ENCODE results near the gene C3orf62. TPM values are rescaled to one million over a fixed set of nuclear protein-coding genes. Genes with fewer than 3 reads are reported as not detected.

The C3orf62 gene
- total and polyA plus RNA-seq, 2 donors (not counting 1 experiment from before 2014, with no cell fraction given) = 6.8 to 7.8 TPM

GRCh38 chr3:49266410-49267095 is 10.5 kb downstream of the C3orf62 start:
- ChIA-PET POLR2A (no interaction called here), CTCF (no interaction called here)
- no peak overlapping the region for H3K4me3 Mint-ChIP-seq
- Histone ChIP-seq H3K36me3 (replicated peaks in 1 of 2; ENCODE audit: control extremely low read depth in 1 of 2, control insufficient read depth in 1 of 2, extremely low read depth in 1 of 2, insufficient read depth in 2 of 2, low read length in 1 of 2) (peaks cover 0 to 3% of the 10 kb centered on the region in 2 experiments), H3K27me3 (replicated peaks in 1 of 4; ENCODE audit: control extremely low read depth in 1 of 4, control insufficient read depth in 3 of 4, insufficient read depth in 4 of 4, low read length in 3 of 4) (no peaks in the 10 kb centered on the region), H3K4me2 (replicated peaks; ENCODE audit: low read depth, low read length, poor library complexity, severe bottlenecking) (no peak overlapping the region), H3K4me1 (ENCODE audit: control insufficient read depth in 2 of 2, insufficient read depth in 2 of 2, low read length in 2 of 2) (no peaks in the 10 kb centered on the region), H3K4me3 (ENCODE audit: control extremely low read depth in 1 of 5, extremely low read depth in 1 of 5, insufficient read depth in 1 of 5, low read depth in 2 of 5, low read length in 4 of 5) (no peak overlapping the region), H3K79me2 (ENCODE audit: control insufficient read depth, insufficient read depth, low read length) (no peaks in the 10 kb centered on the region), H3K9me3 (ENCODE audit: control extremely low read depth in 1 of 3, control insufficient read depth in 2 of 3, insufficient read depth in 1 of 3, low read length in 2 of 3) (no peaks in the 10 kb centered on the region), H3K9ac (ENCODE audit: low read length) (no peak overlapping the region), H2AFZ (ENCODE audit: insufficient read depth, low read depth, low read length, poor library complexity, severe bottlenecking) (no peak overlapping the region), H3K27ac (ENCODE audit: low read length in 2 of 2) (no peak overlapping the region), H4K20me1 (ENCODE audit: control insufficient read depth, insufficient read depth, low read length, poor library complexity, severe bottlenecking) (no peaks in the 10 kb centered on the region)
- intact Hi-C loops (cut with micrococcal nuclease) = no loop called here
- H3K9me3 Mint-ChIP-seq (ENCODE audit: insufficient read depth) = no peaks in the 10 kb centered on the region
- WGBS (ENCODE audit: insufficient coverage) = 99% methylated on average over 5 of the region's 5 CpGs
- H3K27me3 Mint-ChIP-seq = no peaks in the 10 kb centered on the region
- H3K27ac Mint-ChIP-seq = no peak overlapping the region
- H3K4me1 Mint-ChIP-seq = no peaks in the 10 kb centered on the region
- DNase-seq (no peak), ATAC-seq (ENCODE audit: low read depth) (no peak)
- TF ChIP-seq, protein P1, sequence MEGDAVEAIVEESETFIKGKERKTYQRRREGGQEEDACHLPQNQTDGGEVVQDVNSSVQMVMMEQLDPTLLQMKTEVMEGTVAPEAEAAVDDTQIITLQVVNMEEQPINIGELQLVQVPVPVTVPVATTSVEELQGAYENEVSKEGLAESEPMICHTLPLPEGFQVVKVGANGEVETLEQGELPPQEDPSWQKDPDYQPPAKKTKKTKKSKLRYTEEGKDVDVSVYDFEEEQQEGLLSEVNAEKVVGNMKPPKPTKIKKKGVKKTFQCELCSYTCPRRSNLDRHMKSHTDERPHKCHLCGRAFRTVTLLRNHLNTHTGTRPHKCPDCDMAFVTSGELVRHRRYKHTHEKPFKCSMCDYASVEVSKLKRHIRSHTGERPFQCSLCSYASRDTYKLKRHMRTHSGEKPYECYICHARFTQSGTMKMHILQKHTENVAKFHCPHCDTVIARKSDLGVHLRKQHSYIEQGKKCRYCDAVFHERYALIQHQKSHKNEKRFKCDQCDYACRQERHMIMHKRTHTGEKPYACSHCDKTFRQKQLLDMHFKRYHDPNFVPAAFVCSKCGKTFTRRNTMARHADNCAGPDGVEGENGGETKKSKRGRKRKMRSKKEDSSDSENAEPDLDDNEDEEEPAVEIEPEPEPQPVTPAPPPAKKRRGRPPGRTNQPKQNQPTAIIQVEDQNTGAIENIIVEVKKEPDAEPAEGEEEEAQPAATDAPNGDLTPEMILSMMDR (IDR thresholded peaks at IDR 0.05) = no peak
- TF ChIP-seq EZH2 (IDR thresholded peaks at IDR 0.05; ENCODE audit: borderline replicate concordance, insufficient read depth, low read depth, low read length, poor library complexity, severe bottlenecking) = no peak

DNA sequence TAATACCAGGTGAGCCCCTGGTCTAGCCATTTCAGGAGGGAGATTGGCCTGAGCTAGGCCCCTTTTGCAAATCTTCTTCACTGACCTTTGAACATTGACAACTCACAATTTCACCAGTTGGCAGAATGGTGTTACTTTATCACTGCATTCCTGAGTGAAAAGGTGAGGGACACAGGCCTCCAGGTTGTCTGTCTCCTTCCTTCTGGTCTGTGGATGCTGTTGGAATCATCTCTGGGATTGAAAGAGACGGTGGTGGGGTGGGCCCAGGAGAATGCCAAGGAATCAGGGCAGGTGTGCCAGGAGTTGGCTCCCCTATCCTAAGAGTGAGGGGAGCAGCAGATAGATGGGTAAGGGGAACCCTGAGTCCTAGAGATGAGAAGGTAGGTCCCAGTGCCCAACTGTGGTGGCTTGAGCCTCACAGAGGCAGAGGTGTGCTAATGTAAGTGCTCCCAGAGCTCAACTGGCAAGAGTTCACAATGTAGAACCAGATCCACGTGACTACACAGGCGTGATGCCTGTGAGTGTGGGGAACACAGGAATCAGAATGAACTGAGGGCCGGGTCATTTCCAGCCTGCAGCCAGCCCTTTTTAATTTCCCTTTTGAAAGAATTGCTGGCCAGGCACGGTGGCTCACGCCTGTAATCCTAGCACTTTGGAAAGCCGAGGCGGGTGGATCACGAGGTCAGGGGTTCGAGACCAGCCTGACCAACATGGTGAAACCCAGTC is 11.2 kb downstream of the C3orf62 start:
- Histone ChIP-seq H3K9ac (ENCODE audit: low read length) (no peak overlapping the region), H3K27me3 (replicated peaks in 1 of 4; ENCODE audit: control extremely low read depth in 1 of 4, control insufficient read depth in 3 of 4, insufficient read depth in 4 of 4, low read length in 3 of 4) (no peaks in the 10 kb centered on the region), H3K4me2 (replicated peaks; ENCODE audit: low read depth, low read length, poor library complexity, severe bottlenecking) (no peak overlapping the region), H3K4me3 (ENCODE audit: control extremely low read depth in 1 of 5, extremely low read depth in 1 of 5, insufficient read depth in 1 of 5, low read depth in 2 of 5, low read length in 4 of 5) (no peak overlapping the region), H3K27ac (ENCODE audit: low read length in 2 of 2) (no peak overlapping the region), H3K79me2 (ENCODE audit: control insufficient read depth, insufficient read depth, low read length) (no peaks in the 10 kb centered on the region), H4K20me1 (ENCODE audit: control insufficient read depth, insufficient read depth, low read length, poor library complexity, severe bottlenecking) (no peaks in the 10 kb centered on the region), H3K9me3 (ENCODE audit: control extremely low read depth in 1 of 3, control insufficient read depth in 2 of 3, insufficient read depth in 1 of 3, low read length in 2 of 3) (no peaks in the 10 kb centered on the region), H2AFZ (ENCODE audit: insufficient read depth, low read depth, low read length, poor library complexity, severe bottlenecking) (no peak overlapping the region), H3K36me3 (replicated peaks in 1 of 2; ENCODE audit: control extremely low read depth in 1 of 2, control insufficient read depth in 1 of 2, extremely low read depth in 1 of 2, insufficient read depth in 2 of 2, low read length in 1 of 2) (no peaks in the 10 kb centered on the region), H3K4me1 (ENCODE audit: control insufficient read depth in 2 of 2, insufficient read depth in 2 of 2, low read length in 2 of 2) (no peaks in the 10 kb centered on the region)
- ChIA-PET POLR2A (no interaction called here), CTCF (no interaction called here)
- no peaks in the 10 kb centered on the region for H3K27me3 Mint-ChIP-seq
- TF ChIP-seq, protein P1 (IDR thresholded peaks at IDR 0.05) = no peak
- no peak for TF ChIP-seq EZH2 (IDR thresholded peaks at IDR 0.05; ENCODE audit: borderline replicate concordance, insufficient read depth, low read depth, low read length, poor library complexity, severe bottlenecking)
- H3K4me1 Mint-ChIP-seq = no peaks in the 10 kb centered on the region
- ATAC-seq (ENCODE audit: low read depth) (no peak), DNase-seq (no peak)
- WGBS (ENCODE audit: insufficient coverage) = 95% methylated on average over 10 of the region's 10 CpGs
- no peaks in the 10 kb centered on the region for H3K9me3 Mint-ChIP-seq (ENCODE audit: insufficient read depth)
- no peak overlapping the region for H3K4me3 Mint-ChIP-seq
- intact Hi-C loops (cut with micrococcal nuclease) = no loop called here
- H3K27ac Mint-ChIP-seq = no peak overlapping the region
